ENCODE results near the gene LINGO3. TPM values are rescaled to one million over a fixed set of nuclear protein-coding genes. Genes with fewer than 3 reads are reported as not detected.

LINGO3 gene
- total and polyA plus RNA-seq, 10 of the 15 experiments (the other 5 are each of a cell fraction or from before 2014, with no cell fraction given) = 0.09 to 2.0 (median 0.40) TPM; not detected in 5

DNA sequence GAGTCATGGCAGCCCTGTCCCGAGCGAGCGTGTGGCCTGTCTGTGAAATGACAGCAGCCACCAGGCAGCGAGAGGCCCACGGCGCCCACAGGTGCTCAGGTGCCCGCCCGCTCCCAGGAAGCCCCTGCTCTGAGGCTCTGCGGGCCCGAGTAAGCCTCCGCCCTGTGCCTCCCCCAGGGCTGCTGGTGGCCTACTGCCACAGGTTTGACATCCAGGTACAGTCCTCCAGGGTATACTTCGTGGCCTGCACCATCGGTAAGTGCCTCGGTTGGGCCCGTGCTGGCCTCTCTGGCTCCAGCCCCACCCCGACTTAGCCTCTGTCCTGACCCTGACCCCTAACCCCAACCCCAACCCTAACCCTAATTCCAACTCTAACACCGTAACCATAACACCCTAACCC lies 37.1 kb upstream of the LINGO3 start (continued):
- TF ChIP-seq, protein P1, sequence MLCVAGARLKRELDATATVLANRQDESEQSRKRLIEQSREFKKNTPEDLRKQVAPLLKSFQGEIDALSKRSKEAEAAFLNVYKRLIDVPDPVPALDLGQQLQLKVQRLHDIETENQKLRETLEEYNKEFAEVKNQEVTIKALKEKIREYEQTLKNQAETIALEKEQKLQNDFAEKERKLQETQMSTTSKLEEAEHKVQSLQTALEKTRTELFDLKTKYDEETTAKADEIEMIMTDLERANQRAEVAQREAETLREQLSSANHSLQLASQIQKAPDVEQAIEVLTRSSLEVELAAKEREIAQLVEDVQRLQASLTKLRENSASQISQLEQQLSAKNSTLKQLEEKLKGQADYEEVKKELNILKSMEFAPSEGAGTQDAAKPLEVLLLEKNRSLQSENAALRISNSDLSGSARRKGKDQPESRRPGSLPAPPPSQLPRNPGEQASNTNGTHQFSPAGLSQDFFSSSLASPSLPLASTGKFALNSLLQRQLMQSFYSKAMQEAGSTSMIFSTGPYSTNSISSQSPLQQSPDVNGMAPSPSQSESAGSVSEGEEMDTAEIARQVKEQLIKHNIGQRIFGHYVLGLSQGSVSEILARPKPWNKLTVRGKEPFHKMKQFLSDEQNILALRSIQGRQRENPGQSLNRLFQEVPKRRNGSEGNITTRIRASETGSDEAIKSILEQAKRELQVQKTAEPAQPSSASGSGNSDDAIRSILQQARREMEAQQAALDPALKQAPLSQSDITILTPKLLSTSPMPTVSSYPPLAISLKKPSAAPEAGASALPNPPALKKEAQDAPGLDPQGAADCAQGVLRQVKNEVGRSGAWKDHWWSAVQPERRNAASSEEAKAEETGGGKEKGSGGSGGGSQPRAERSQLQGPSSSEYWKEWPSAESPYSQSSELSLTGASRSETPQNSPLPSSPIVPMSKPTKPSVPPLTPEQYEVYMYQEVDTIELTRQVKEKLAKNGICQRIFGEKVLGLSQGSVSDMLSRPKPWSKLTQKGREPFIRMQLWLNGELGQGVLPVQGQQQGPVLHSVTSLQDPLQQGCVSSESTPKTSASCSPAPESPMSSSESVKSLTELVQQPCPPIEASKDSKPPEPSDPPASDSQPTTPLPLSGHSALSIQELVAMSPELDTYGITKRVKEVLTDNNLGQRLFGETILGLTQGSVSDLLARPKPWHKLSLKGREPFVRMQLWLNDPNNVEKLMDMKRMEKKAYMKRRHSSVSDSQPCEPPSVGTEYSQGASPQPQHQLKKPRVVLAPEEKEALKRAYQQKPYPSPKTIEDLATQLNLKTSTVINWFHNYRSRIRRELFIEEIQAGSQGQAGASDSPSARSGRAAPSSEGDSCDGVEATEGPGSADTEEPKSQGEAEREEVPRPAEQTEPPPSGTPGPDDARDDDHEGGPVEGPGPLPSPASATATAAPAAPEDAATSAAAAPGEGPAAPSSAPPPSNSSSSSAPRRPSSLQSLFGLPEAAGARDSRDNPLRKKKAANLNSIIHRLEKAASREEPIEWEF (IDR thresholded peaks at IDR 0.05; ENCODE audit: insufficient replicate concordance, low read depth, low read length) = no peak
- TF ChIP-seq TCF3 (IDR thresholded peaks at IDR 0.05; ENCODE audit: borderline replicate concordance, insufficient read depth, low read depth, low read length) = no peak
- no peak for TF ChIP-seq KDM1A (IDR thresholded peaks at IDR 0.05; ENCODE audit: borderline replicate concordance)
- TF ChIP-seq SUZ12 (IDR thresholded peaks at IDR 0.05; ENCODE audit: unreplicated experiment) = no peak

DNA sequence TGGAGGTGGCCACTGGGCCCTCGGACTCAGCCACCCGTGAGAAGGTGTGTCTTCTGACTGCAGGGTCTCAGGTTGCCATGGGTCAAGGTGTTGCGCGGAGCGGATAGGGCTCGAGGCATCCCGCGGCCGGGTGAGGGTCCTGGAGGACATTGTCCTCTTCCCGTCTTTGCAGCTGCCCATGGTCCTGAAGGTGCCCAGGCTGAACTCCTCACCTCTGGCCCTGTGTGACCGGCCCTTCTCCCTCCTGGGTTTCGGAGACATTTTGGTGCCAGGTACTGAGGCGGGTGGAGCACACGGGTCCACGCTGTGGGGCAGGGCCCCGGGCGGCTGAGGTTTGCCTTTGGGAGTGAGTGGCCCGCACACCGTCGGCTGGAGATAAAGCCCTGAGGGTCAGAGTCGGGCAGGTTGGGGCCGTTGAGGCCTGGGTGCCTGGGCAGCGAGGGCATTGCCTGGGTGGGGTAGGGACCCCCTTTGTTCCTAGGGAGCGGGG lies 36.5 kb upstream of the LINGO3 start:
- Histone ChIP-seq H3K9ac (ENCODE audit: control insufficient read depth, insufficient read depth, low read length) (no peak overlapping the region), H2AFZ (ENCODE audit: control insufficient read depth, low read depth, low read length) (no peak overlapping the region), H3K4me2 (ENCODE audit: control insufficient read depth, insufficient read depth) (no peak overlapping the region), H3K36me3 (ENCODE audit: control insufficient read depth in 2 of 2, insufficient read depth in 2 of 2, low read length in 1 of 2) (peaks cover 2 to 5% of the 10 kb centered on the region in 2 experiments; a peak in 3 of 4 replicates), H3K79me2 (ENCODE audit: control insufficient read depth, insufficient read depth, low read length) (no peaks in the 10 kb centered on the region), H3K27me3 (replicated peaks in 1 of 2; ENCODE audit: control insufficient read depth in 2 of 2, insufficient read depth in 2 of 2, low read length in 1 of 2) (no peaks in the 10 kb centered on the region), H4K20me1 (ENCODE audit: control insufficient read depth, insufficient read depth) (no peaks in the 10 kb centered on the region), H3K4me1 (ENCODE audit: control insufficient read depth, insufficient read depth, low read length) (no peaks in the 10 kb centered on the region), H3K4me3 (no peak overlapping the region), H3K27ac (ENCODE audit: control insufficient read depth, insufficient read depth) (no peak overlapping the region), H3K9me3 (replicated peaks; ENCODE audit: control insufficient read depth, insufficient read depth, low read length) (no peaks in the 10 kb centered on the region)
- FAIRE-seq (no peak), ATAC-seq (no peak), DNase-seq (ENCODE audit: low read depth, low spot score) (no peak)
- ChIA-PET SMC1A (ENCODE audit: uncharacterized antibody, unreplicated experiment) (no interaction called here), POLR2A (no interaction called here), CTCF (no interaction called here), RAD21 (ENCODE audit: unreplicated experiment) (no interaction called here)
- in situ Hi-C loops (cut with MboI) = no loop called here
- 96% methylated on average over 24 of the region's 24 CpGs for WGBS (ENCODE audit: insufficient coverage, insufficient replicate concordance, low lambda C conversion rate, missing lambda C conversion rate)
- intact Hi-C loops (cut with micrococcal nuclease; ENCODE audit: unreplicated experiment) = no loop called here
- BruUV-seq (replicated peaks) = no TSS peak
- no peak for TF ChIP-seq RB1 (IDR thresholded peaks at IDR 0.05; ENCODE audit: borderline replicate concordance)
- TF ChIP-seq USF1 (IDR thresholded peaks at IDR 0.05; ENCODE audit: borderline replicate concordance, extremely low read length, insufficient read depth, low read depth, low read length) = no peak
- TF ChIP-seq ZNF592 (IDR thresholded peaks at IDR 0.05) = no peak

All from GM12878 (cell line).